H1 (cell line): ENCODE results near the gene LOXL1.

Source experiments
- ATF2 ChIP-seq: IDR thresholded peaks from 2 replicates; pipeline ENCODE4 v1.6.1; 2012; ENCODE audit warnings: low read length, inconsistent platforms
- CHD2 ChIP-seq: IDR thresholded peaks from 2 replicates; pipeline ENCODE4 v1.6.1; 2012; ENCODE audit warnings: low read length, improper control_type of control experiment
- CTCF ChIP-seq, 3 experiments: IDR thresholded peaks; 1 replicate in 2 of 3; 2 replicates in 1 of 3; pipeline versions ENCODE4 v1.5.1 to v1.6.1; 2011; ENCODE audit warnings: low read length in 3 of 3, mild to moderate bottlenecking in 3 of 3, inconsistent platforms in 2 of 3, low read depth in 1 of 3, moderate library complexity in 1 of 3; ENCODE audit not compliant: insufficient read depth in 1 of 3; ENCODE audit errors: control extremely low read depth in 1 of 3
- EZH2 ChIP-seq: fragments of 200-600 bp; sonication (generic); IDR thresholded peaks from 2 replicates; pipeline ENCODE4 v1.7.1; 2012; ENCODE audit warnings: low read depth, mild to moderate bottlenecking, moderate library complexity, low read length, inconsistent platforms; ENCODE audit not compliant: severe bottlenecking
- JUND ChIP-seq: IDR thresholded peaks from 2 replicates; pipeline ENCODE4 v1.6.1; 2011; ENCODE audit warnings: mild to moderate bottlenecking, improper control_type of control experiment, low read length
- MAFK ChIP-seq: IDR thresholded peaks from 2 replicates; pipeline ENCODE4 v1.6.1; 2012; ENCODE audit warnings: low read depth, mild to moderate bottlenecking, improper control_type of control experiment, low read length
- MAX ChIP-seq: IDR thresholded peaks from 2 replicates; pipeline ENCODE4 v1.6.1; 2012; ENCODE audit warnings: inconsistent platforms
- POLR2A ChIP-seq, 2 experiments: IDR thresholded peaks; 1 replicate in 1 of 2; 2 replicates in 1 of 2; pipeline ENCODE4 v1.6.1; 2011; ENCODE audit warnings: low read depth in 2 of 2, low read length in 2 of 2, mild to moderate bottlenecking in 2 of 2; ENCODE audit errors: control extremely low read depth in 1 of 2
- POLR2AphosphoS5 ChIP-seq: IDR thresholded peaks from 2 replicates; pipeline ENCODE4 v1.6.1; 2011; ENCODE audit warnings: low read depth, low read length
- RAD21 ChIP-seq, 2 experiments: IDR thresholded peaks in 1 of 2; conservative IDR thresholded peaks in 1 of 2; 2 replicates each; pipeline ENCODE4 v1.6.1; 2011; ENCODE audit warnings: low read depth in 2 of 2, low read length in 2 of 2, improper control_type of control experiment in 1 of 2, inconsistent platforms in 1 of 2, mild to moderate bottlenecking in 1 of 2, moderate library complexity in 1 of 2
- TCF12 ChIP-seq: IDR thresholded peaks from 2 replicates; pipeline ENCODE4 v1.6.1; 2011; ENCODE audit warnings: low read depth, mild to moderate bottlenecking, low read length
- YY1 ChIP-seq: IDR thresholded peaks from 2 replicates; pipeline ENCODE4 v1.6.1; 2011; ENCODE audit warnings: low read depth, mild to moderate bottlenecking, low read length

- TF ChIP-seq EZH2, result no peak
- TF ChIP-seq MAX, result no peak
- no peak for TF ChIP-seq POLR2AphosphoS5
- no peak for TF ChIP-seq TCF12
- TF ChIP-seq POLR2A (IDR thresholded peaks at IDR 0.05; ENCODE audit: control extremely low read depth in 1 of 2, low read depth in 2 of 2, low read length in 2 of 2), result no peak
- TF ChIP-seq MAFK, result peak; percentile 60; the same call in 1 of the 2 replicates
- no peak for TF ChIP-seq JUND
- TF ChIP-seq ATF2, result no peak
- TF ChIP-seq RAD21 (IDR thresholded peaks at IDR 0.05 in 1 of 2, conservative IDR thresholded peaks at IDR 0.05 in 1 of 2; ENCODE audit: low read depth in 2 of 2, low read length in 2 of 2), result peak in 1 of 2 experiments; percentile 18; a peak in 1 of 4 replicates
- no peak for TF ChIP-seq YY1
- TF ChIP-seq CTCF (IDR thresholded peaks at IDR 0.05; ENCODE audit: control extremely low read depth in 1 of 3, insufficient read depth in 1 of 3, low read depth in 1 of 3, low read length in 3 of 3), result peak in 2 of 3 experiments; percentile 9 to 18; a peak in 2 of 4 replicates
- no peak for TF ChIP-seq CHD2
These were observed 9.9 kb downstream of the LOXL1 start for GRCh38 chr15:73936181-73936580.
